H9 (cell line): ENCODE measurements around the gene CD300E. TPM values are rescaled to one million over a fixed set of nuclear protein-coding genes. Genes with fewer than 3 reads are reported as not detected.

ENCODE experiments used
- DNase-seq: peaks from one replicate; pipeline ENCODE4 v3.0.0-alpha.2; 2017
- H2AFZ ChIP-seq: one replicate; pipeline ENCODE4 v1.6.1; 2013; ENCODE audit warnings: mild to moderate bottlenecking, low read length, control low read depth, moderate library complexity
- H2AK5ac ChIP-seq: 2 replicates; pipeline ENCODE4 v1.6.1; 2013; ENCODE audit warnings: low read length, control low read depth, mixed read lengths; ENCODE audit not compliant: insufficient read length
- H2BK120ac ChIP-seq: one replicate; pipeline ENCODE4 v1.6.1; 2013; ENCODE audit warnings: low read depth, mild to moderate bottlenecking, low read length, control low read depth, inconsistent platforms; ENCODE audit not compliant: poor library complexity, severe bottlenecking
- H2BK12ac ChIP-seq: 2 replicates; pipeline ENCODE4 v1.6.1; 2013; ENCODE audit warnings: low read length, control low read depth, mixed read lengths, low read depth; ENCODE audit not compliant: insufficient read length
- H2BK15ac ChIP-seq: 2 replicates; pipeline ENCODE4 v1.6.1; 2013; ENCODE audit warnings: low read depth, low read length, control low read depth
- H2BK20ac ChIP-seq: one replicate; pipeline ENCODE4 v1.6.1; 2013; ENCODE audit warnings: low read depth, mild to moderate bottlenecking, low read length, control low read depth, inconsistent platforms; ENCODE audit not compliant: poor library complexity, severe bottlenecking
- H2BK5ac ChIP-seq: 2 replicates; pipeline ENCODE4 v1.6.1; 2013; ENCODE audit warnings: low read length, control low read depth, mixed read lengths; ENCODE audit not compliant: insufficient read length
- H3K14ac ChIP-seq: 2 replicates; pipeline ENCODE4 v1.6.1; 2013; ENCODE audit warnings: low read length, control low read depth; ENCODE audit not compliant: insufficient read depth
- H3K18ac ChIP-seq: 2 replicates; pipeline ENCODE4 v1.6.1; 2013; ENCODE audit warnings: low read depth, mild to moderate bottlenecking, mixed read lengths, low read length, control low read depth; ENCODE audit not compliant: insufficient read length
- H3K23ac ChIP-seq: 2 replicates; pipeline ENCODE4 v1.6.1; 2013; ENCODE audit warnings: low read length, control low read depth, mixed read lengths, low read depth; ENCODE audit not compliant: insufficient read length
- H3K23me2 ChIP-seq: 2 replicates; pipeline ENCODE4 v1.6.1; 2013; ENCODE audit warnings: low read depth, mild to moderate bottlenecking, mixed read lengths, low read length, control low read depth; ENCODE audit not compliant: insufficient read length, poor library complexity, severe bottlenecking
- H3K27ac ChIP-seq: 2 replicates; pipeline ENCODE4 v1.5.1; 2013; ENCODE audit warnings: low read length, control low read depth, mixed read lengths, low read depth; ENCODE audit not compliant: insufficient read length
- H3K27me3 ChIP-seq: 2 replicates; pipeline ENCODE4 v1.6.1; 2013; ENCODE audit warnings: low read length, control low read depth, inconsistent platforms; ENCODE audit not compliant: insufficient read depth
- H3K4ac ChIP-seq: 2 replicates; pipeline ENCODE4 v1.6.1; 2013; ENCODE audit warnings: low read depth, mild to moderate bottlenecking, control low read depth, inconsistent platforms, low read length, moderate library complexity
- H3K4me1 ChIP-seq: 2 replicates; pipeline ENCODE4 v1.6.1; 2013; ENCODE audit warnings: low read length, control low read depth, inconsistent platforms; ENCODE audit not compliant: insufficient read depth
- H3K4me2 ChIP-seq: 2 replicates; pipeline ENCODE4 v1.6.1; 2013; ENCODE audit warnings: low read length, control low read depth, mixed read lengths; ENCODE audit not compliant: insufficient read length, insufficient read depth
- H3K56ac ChIP-seq: 2 replicates; pipeline ENCODE4 v1.6.1; 2013; ENCODE audit warnings: low read depth, mild to moderate bottlenecking, mixed read lengths, low read length, control low read depth; ENCODE audit not compliant: insufficient read length
- H3K79me1 ChIP-seq: 2 replicates; pipeline ENCODE4 v1.6.1; 2013; ENCODE audit warnings: low read depth, mild to moderate bottlenecking, moderate library complexity, low read length, control low read depth, inconsistent platforms; ENCODE audit not compliant: insufficient read depth, poor library complexity, severe bottlenecking
- H3K79me2 ChIP-seq: 2 replicates; pipeline ENCODE4 v1.6.1; 2013; ENCODE audit warnings: low read length, control low read depth, inconsistent platforms; ENCODE audit not compliant: insufficient read depth
- H3K9ac ChIP-seq: 2 replicates; pipeline ENCODE4 v1.6.1; 2013; ENCODE audit warnings: low read length, control low read depth, mixed read lengths; ENCODE audit not compliant: insufficient read length; ENCODE audit errors: extremely low read depth
- H3K9me3 ChIP-seq: one replicate; pipeline ENCODE4 v1.6.1; 2013; ENCODE audit warnings: low read depth, low read length, inconsistent platforms; ENCODE audit not compliant: control insufficient read depth
- H3T11ph ChIP-seq: one replicate; pipeline ENCODE4 v1.6.1; 2013; ENCODE audit warnings: mild to moderate bottlenecking, low read length, control low read depth, inconsistent platforms
- H4K20me1 ChIP-seq: one replicate; pipeline ENCODE4 v1.6.1; 2013; ENCODE audit not compliant: control insufficient read depth, insufficient read length, insufficient read depth
- H4K5ac ChIP-seq: 2 replicates; pipeline ENCODE4 v1.6.1; 2013; ENCODE audit warnings: low read depth, mild to moderate bottlenecking, mixed read lengths, low read length, control low read depth; ENCODE audit not compliant: insufficient read length
- H4K8ac ChIP-seq: replicated peaks from 2 replicates; pipeline ENCODE4 v1.6.1; 2013; ENCODE audit warnings: low read length, control low read depth, mixed read lengths, low read depth; ENCODE audit not compliant: insufficient read length
- H4K91ac ChIP-seq: 2 replicates; pipeline ENCODE4 v1.6.1; 2013; ENCODE audit warnings: low read depth, mild to moderate bottlenecking, moderate library complexity, mixed read lengths, low read length, control low read depth; ENCODE audit not compliant: insufficient read length
- H3K27ac Mint-ChIP-seq, 3 experiments: 2 replicates in 2 of 3; 3 replicates in 1 of 3; pipeline ENCODE4 v1.8.0; 2020 to 2021; ENCODE audit warnings: mixed read lengths in 3 of 3, mild to moderate bottlenecking in 1 of 3, moderate library complexity in 1 of 3
- H3K27me3 Mint-ChIP-seq: 2 replicates; pipeline ENCODE4 v1.8.0; 2021; ENCODE audit warnings: low read depth, mild to moderate bottlenecking, moderate library complexity, mixed read lengths
- H3K36me3 Mint-ChIP-seq, 3 experiments: 2 replicates in 2 of 3; 3 replicates in 1 of 3; pipeline ENCODE4 v1.8.0; 2020 to 2021; ENCODE audit warnings: low read depth in 3 of 3, mixed read lengths in 3 of 3; ENCODE audit not compliant: insufficient read depth in 1 of 3
- H3K4me1 Mint-ChIP-seq, 2 experiments: 2 replicates each; pipeline ENCODE4 v1.8.0; 2020; ENCODE audit warnings: mixed read lengths in 2 of 2
- H3K4me3 Mint-ChIP-seq, 2 experiments: 2 replicates in 1 of 2; 3 replicates in 1 of 2; pipeline ENCODE4 v1.8.0; 2020 to 2021; ENCODE audit warnings: mild to moderate bottlenecking in 2 of 2, mixed read lengths in 2 of 2, moderate library complexity in 1 of 2
- H3K9me3 Mint-ChIP-seq, 2 experiments: 2 replicates in 1 of 2; 3 replicates in 1 of 2; pipeline ENCODE4 v1.8.0; 2020; ENCODE audit warnings: mild to moderate bottlenecking in 2 of 2, mixed read lengths in 2 of 2, moderate library complexity in 1 of 2
- WGBS: extraction: QIAGEN DNeasy Blood & Tissue Kit; methylation state at CpG from one replicate; pipeline ENCODE4 v1.1.7; 2013; ENCODE audit warnings: missing lambda C conversion rate, low lambda C conversion rate, mixed read lengths; ENCODE audit not compliant: insufficient read length; ENCODE audit errors: extremely low coverage; 5-methylcytosine and 5-hydroxymethylcytosine counted together
- total RNA-seq: library from RNA; stranded (reverse); gene quantifications from 2 replicates; pipeline ENCODE4 v1.2.1, GENCODE V29; 2021
- TF ChIP-seq, protein P1 (sequence below): fragments of 200-600 bp; sonication (generic); conservative IDR thresholded peaks from 3 replicates; pipeline ENCODE4 v1.8.0; 2021; ENCODE audit warnings: antibody characterized with exemption, mild to moderate bottlenecking

CD300E gene
- total RNA-seq, 1 experiment from 2014 or later = not detected

DNA sequence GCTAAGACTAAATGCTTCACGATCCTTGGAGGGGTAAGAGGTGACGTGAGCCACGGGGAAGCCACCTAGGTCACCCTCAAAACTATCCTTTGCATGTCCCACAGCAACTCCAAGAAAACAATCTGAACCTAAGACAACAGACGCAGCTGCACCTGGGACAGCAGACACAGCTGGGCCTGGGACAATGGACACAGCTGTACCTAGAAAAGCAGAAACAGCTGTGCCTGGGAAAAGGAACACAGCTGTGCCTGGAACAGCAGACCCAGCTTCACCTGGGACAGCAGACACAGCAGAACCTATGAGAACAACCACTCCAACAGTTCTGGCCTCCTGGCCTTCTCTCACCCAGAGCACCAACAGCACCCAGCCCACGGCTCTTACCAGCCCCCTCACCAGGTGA, 19.8 kb downstream of the CD300E start:
- no peak overlapping the region for H4K8ac ChIP-seq
- no peak overlapping the region for H4K5ac ChIP-seq
- no peak overlapping the region for H3K18ac ChIP-seq
- no peak overlapping the region for H2AFZ ChIP-seq
- no peaks in the 10 kb centered on the region for H3K9me3 ChIP-seq
- H2BK5ac ChIP-seq = no peak overlapping the region
- H3K27me3 Mint-ChIP-seq = peaks cover 38% of the 10 kb centered on the region
- no peaks in the 10 kb centered on the region for H3K27me3 ChIP-seq
- no peak overlapping the region for H3K56ac ChIP-seq
- no peak overlapping the region for H3K4ac ChIP-seq
- H3K23me2 ChIP-seq = no peaks in the 10 kb centered on the region
- no peak overlapping the region for H2BK20ac ChIP-seq
- H3K27ac Mint-ChIP-seq = no peak overlapping the region; a peak in 1 of 7 replicates
- H2BK12ac ChIP-seq = no peak overlapping the region
- H3T11ph ChIP-seq = no peak overlapping the region
- no peaks in the 10 kb centered on the region for H3K79me1 ChIP-seq
- H3K4me2 ChIP-seq = no peak overlapping the region
- H2BK15ac ChIP-seq = no peak overlapping the region
- H4K20me1 ChIP-seq = no peaks in the 10 kb centered on the region
- no peak overlapping the region for H2AK5ac ChIP-seq
- no peak overlapping the region for H3K23ac ChIP-seq
- H2BK120ac ChIP-seq = no peak overlapping the region
- peaks cover 5 to 6% of the 10 kb centered on the region in 2 experiments for H3K4me1 Mint-ChIP-seq
- no peak overlapping the region for H3K14ac ChIP-seq
- H3K79me2 ChIP-seq = no peaks in the 10 kb centered on the region
- DNase-seq = no peak
- no CpG with 5 or more reads among the region's 5 CpGs for WGBS
- no peak overlapping the region for H4K91ac ChIP-seq
- H3K4me1 ChIP-seq = no peaks in the 10 kb centered on the region
- 0 out of 5 replicates have a peak, but pooled peaks cover 0 to 1% of the 10 kb centered on the region in 2 experiments for H3K9me3 Mint-ChIP-seq
- no peak overlapping the region for H3K27ac ChIP-seq
- no peak overlapping the region for H3K4me3 Mint-ChIP-seq
- TF ChIP-seq, protein P1, sequence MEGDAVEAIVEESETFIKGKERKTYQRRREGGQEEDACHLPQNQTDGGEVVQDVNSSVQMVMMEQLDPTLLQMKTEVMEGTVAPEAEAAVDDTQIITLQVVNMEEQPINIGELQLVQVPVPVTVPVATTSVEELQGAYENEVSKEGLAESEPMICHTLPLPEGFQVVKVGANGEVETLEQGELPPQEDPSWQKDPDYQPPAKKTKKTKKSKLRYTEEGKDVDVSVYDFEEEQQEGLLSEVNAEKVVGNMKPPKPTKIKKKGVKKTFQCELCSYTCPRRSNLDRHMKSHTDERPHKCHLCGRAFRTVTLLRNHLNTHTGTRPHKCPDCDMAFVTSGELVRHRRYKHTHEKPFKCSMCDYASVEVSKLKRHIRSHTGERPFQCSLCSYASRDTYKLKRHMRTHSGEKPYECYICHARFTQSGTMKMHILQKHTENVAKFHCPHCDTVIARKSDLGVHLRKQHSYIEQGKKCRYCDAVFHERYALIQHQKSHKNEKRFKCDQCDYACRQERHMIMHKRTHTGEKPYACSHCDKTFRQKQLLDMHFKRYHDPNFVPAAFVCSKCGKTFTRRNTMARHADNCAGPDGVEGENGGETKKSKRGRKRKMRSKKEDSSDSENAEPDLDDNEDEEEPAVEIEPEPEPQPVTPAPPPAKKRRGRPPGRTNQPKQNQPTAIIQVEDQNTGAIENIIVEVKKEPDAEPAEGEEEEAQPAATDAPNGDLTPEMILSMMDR = no peak
- no peak overlapping the region for H3K9ac ChIP-seq
- H3K36me3 Mint-ChIP-seq = no peaks in the 10 kb centered on the region
